HepG2 (cell line): ENCODE measurements around the gene SPECC1L. TPM values are rescaled to one million over a fixed set of nuclear protein-coding genes. Genes with fewer than 3 reads are reported as not detected.

ENCODE experiments used
- ATAC-seq: fragments of 200-7000 bp; cut with Tn5 transposase; 3 replicates; pipeline ENCODE4 v1.9.1; 2020; ENCODE audit warnings: mild to moderate bottlenecking, moderate library complexity
- BruUV-seq: library from RNA; stranded (reverse); fragments of 400-500 nt; replicated peaks from 2 replicates; lab custom pipeline; 2021; lab: Mats Ljungman, UMichigan
- CTCF ChIA-PET: fragments of 300-600 bp; formaldehyde crosslinking; extraction: SDS; loops from one replicate; lab custom pipeline; 2021; ENCODE audit warnings: low total read pairs, inconsistent platforms, low intra/inter-chr PET ratio; lab: Yijun Ruan, JAX
- POLR2A ChIA-PET: fragments of 350-600 bp; sonication (Branson Sonifier 250); formaldehyde crosslinking; loops from one replicate; lab custom pipeline; 2020; ENCODE audit warnings: antibody characterized with exemption, inconsistent platforms; lab: Yijun Ruan, JAX
- DNase-seq: peaks from one replicate; pipeline ENCODE4 v3.0.0-alpha.2; 2015; ENCODE audit warnings: low spot score
- FAIRE-seq: peaks from 3 replicates; lab custom pipeline; 2011; peaks lifted over from hg19 to GRCh38; lab: Jason Lieb, UNC
- H2AFZ ChIP-seq: one replicate; pipeline ENCODE4 v1.6.1; 2011; ENCODE audit warnings: low read length, inconsistent platforms
- H3K27ac ChIP-seq: fragments of 300-600 bp; 3 replicates; pipeline ENCODE4 v1.8.0; 2011; ENCODE audit warnings: mixed run types, mild to moderate bottlenecking, mixed read lengths, low read length, inconsistent platforms; ENCODE audit not compliant: insufficient read depth; ENCODE audit errors: extremely low read length
- H3K27me3 ChIP-seq, 2 experiments: fragments of 200-600 bp in 1 of 2; 2 replicates in 1 of 2; 3 replicates in 1 of 2; pipeline versions ENCODE4 v1.6.0 to v1.8.0; 2011; ENCODE audit warnings: low read length in 2 of 2, mild to moderate bottlenecking in 2 of 2, moderate library complexity in 2 of 2, inconsistent platforms in 1 of 2; ENCODE audit not compliant: insufficient read depth in 2 of 2, control insufficient read depth in 1 of 2
- H3K36me3 ChIP-seq, 2 experiments: fragments of 200-600 bp in 1 of 2; replicated peaks in 1 of 2; 2 replicates in 1 of 2; 3 replicates in 1 of 2; pipeline versions ENCODE4 v1.5.1 to v1.8.0; 2011; ENCODE audit warnings: low read length in 2 of 2, inconsistent platforms in 1 of 2; ENCODE audit not compliant: insufficient read depth in 2 of 2, control insufficient read depth in 1 of 2
- H3K4me1 ChIP-seq: 2 replicates; pipeline ENCODE4 v1.5.1; 2012; ENCODE audit warnings: low read length, inconsistent platforms; ENCODE audit not compliant: insufficient read depth
- H3K4me2 ChIP-seq: 2 replicates; pipeline ENCODE4 v1.6.0; 2011; ENCODE audit warnings: low read depth, low read length, inconsistent platforms
- H3K4me3 ChIP-seq, 3 experiments: fragments of 200-600 bp in 1 of 3; sonication (generic), shearing (Covaris generic) in 1 of 3; replicated peaks in 1 of 3; 2 replicates each; pipeline ENCODE4 v1.5.1; 2011 to 2016; ENCODE audit warnings: low read length in 3 of 3, inconsistent platforms in 2 of 3, low read depth in 2 of 3, mild to moderate bottlenecking in 2 of 3, control low read depth in 1 of 3, mixed read lengths in 1 of 3; ENCODE audit not compliant: insufficient read depth in 1 of 3
- H3K79me2 ChIP-seq: one replicate; pipeline ENCODE4 v1.6.1; 2011; ENCODE audit warnings: low read length, inconsistent platforms; ENCODE audit not compliant: insufficient read depth
- H3K9ac ChIP-seq: 2 replicates; pipeline ENCODE4 v1.6.0; 2011; ENCODE audit warnings: mild to moderate bottlenecking, low read depth, low read length, inconsistent platforms; ENCODE audit not compliant: insufficient read depth
- H3K9me3 ChIP-seq: 2 replicates; pipeline ENCODE4 v1.5.1; 2012; ENCODE audit warnings: mild to moderate bottlenecking, low read length
- H4K20me1 ChIP-seq: 2 replicates; pipeline ENCODE4 v1.6.0; 2011; ENCODE audit warnings: inconsistent platforms, mild to moderate bottlenecking, low read length, moderate library complexity; ENCODE audit not compliant: insufficient read depth
- CBX2 ChIP-seq, 2 experiments: fragments of 200-600 bp in 1 of 2; sonication (generic); formaldehyde crosslinking in 1 of 2; IDR thresholded peaks; 2 replicates each; pipeline versions ENCODE4 v1.7.0 to v1.8.1; 2018 to 2022; ENCODE audit warnings: low read depth in 2 of 2, low read length in 1 of 2, mild to moderate bottlenecking in 1 of 2, missing genetic modification reagents in 1 of 2
- CEBPB ChIP-seq: IDR thresholded peaks from 2 replicates; pipeline ENCODE4 v1.6.1; 2011; ENCODE audit warnings: low read depth, low read length, improper control_type of control experiment, borderline replicate concordance
- ESRRA ChIP-seq: sonication (generic); formaldehyde crosslinking; IDR thresholded peaks from 2 replicates; pipeline ENCODE4 v1.5.1; 2020; ENCODE audit warnings: mild to moderate bottlenecking, low read depth, missing genetic modification reagents
- MTF2 ChIP-seq: sonication (generic); formaldehyde crosslinking; IDR thresholded peaks from 2 replicates; pipeline ENCODE4 v1.5.0; 2020; ENCODE audit warnings: missing genetic modification reagents, borderline replicate concordance
- NFE2 ChIP-seq: sonication (generic); formaldehyde crosslinking; IDR thresholded peaks from 2 replicates; pipeline ENCODE4 v1.4.0; 2020; ENCODE audit warnings: missing genetic modification reagents
- PITX1 ChIP-seq: sonication (generic); formaldehyde crosslinking; IDR thresholded peaks from 2 replicates; pipeline ENCODE4 v1.5.1; 2020; ENCODE audit warnings: mild to moderate bottlenecking, missing genetic modification reagents
- ZBTB38 ChIP-seq: sonication (generic); formaldehyde crosslinking; IDR thresholded peaks from 2 replicates; pipeline ENCODE4 v1.5.1; 2020; ENCODE audit warnings: mild to moderate bottlenecking, missing genetic modification reagents
- ZNF17 ChIP-seq: sonication (generic); formaldehyde crosslinking; IDR thresholded peaks from 2 replicates; pipeline ENCODE4 v1.5.0; 2020; ENCODE audit warnings: mild to moderate bottlenecking, missing genetic modification reagents
- ZNF660 ChIP-seq: sonication (generic); formaldehyde crosslinking; IDR thresholded peaks from 2 replicates; pipeline ENCODE4 v1.5.1; 2020; ENCODE audit warnings: mild to moderate bottlenecking, low read depth, missing genetic modification reagents, borderline replicate concordance
- ZNF776 ChIP-seq: sonication (generic); formaldehyde crosslinking; IDR thresholded peaks from 2 replicates; pipeline ENCODE4 v1.4.0; 2020; ENCODE audit warnings: mild to moderate bottlenecking, missing genetic modification reagents
- ZSCAN25 ChIP-seq: sonication (generic); formaldehyde crosslinking; IDR thresholded peaks from 2 replicates; pipeline ENCODE4 v1.8.0; 2022; ENCODE audit warnings: mild to moderate bottlenecking, missing genetic modification reagents
- in situ Hi-C: cut with HindIII; loops from 2 replicates; pipeline ENCODE4 v1.10.0; 2017; ENCODE audit warnings: low pct_unique_long_range_greater_than_20kb; ENCODE audit not compliant: extremely low pct_ligation_motif_present
- intact Hi-C: fragments of 100-400 bp; cut with micrococcal nuclease; formaldehyde crosslinking; loops from one replicate; pipeline ENCODE4 v1.10.0; 2022; ENCODE audit not compliant: unreplicated experiment
- polyA plus RNA-seq, 8 experiments: library from polyadenylated mRNA; depleted of rRNA in 3 of 8; stranded (reverse) in 7 of 8; unstranded in 1 of 8; fragments of >200 nt; fragmentation: Illumina TruSeq in 4 of 8; extraction: Trizol in 4 of 8; gene quantifications; 2 replicates each; pipeline versions ENCODE4 v1.2.1 to v1.2.3, GENCODE V29; 2011 to 2016; ENCODE audit warnings: low read depth in 4 of 8, missing spikeins in 1 of 8, mixed read lengths in 1 of 8; ENCODE audit not compliant: insufficient read depth in 1 of 8
- total RNA-seq, 5 experiments: library from RNA; depleted of rRNA; stranded (reverse); fragments of >200 nt; fragmentation: Illumina TruSeq; extraction: Trizol; gene quantifications; 2 replicates each; pipeline ENCODE4 v1.2.3, GENCODE V29; 2016; ENCODE audit warnings: low read depth in 1 of 5
- TF ChIP-seq, protein P1 (sequence below): sonication (generic); formaldehyde crosslinking; IDR thresholded peaks from 2 replicates; pipeline ENCODE4 v1.5.1; 2020; ENCODE audit warnings: mild to moderate bottlenecking, missing genetic modification reagents, moderate library complexity
- TF ChIP-seq, protein P2 (sequence below): sonication (generic); formaldehyde crosslinking; IDR thresholded peaks from 2 replicates; pipeline ENCODE4 v1.4.0; 2020; ENCODE audit warnings: missing genetic modification reagents

SPECC1L gene
- total and polyA plus RNA-seq, 2 of the 13 experiments (the other 11 are each of a cell fraction or from before 2014, with no cell fraction given), result 14.1 to 30.3 TPM

DNA sequence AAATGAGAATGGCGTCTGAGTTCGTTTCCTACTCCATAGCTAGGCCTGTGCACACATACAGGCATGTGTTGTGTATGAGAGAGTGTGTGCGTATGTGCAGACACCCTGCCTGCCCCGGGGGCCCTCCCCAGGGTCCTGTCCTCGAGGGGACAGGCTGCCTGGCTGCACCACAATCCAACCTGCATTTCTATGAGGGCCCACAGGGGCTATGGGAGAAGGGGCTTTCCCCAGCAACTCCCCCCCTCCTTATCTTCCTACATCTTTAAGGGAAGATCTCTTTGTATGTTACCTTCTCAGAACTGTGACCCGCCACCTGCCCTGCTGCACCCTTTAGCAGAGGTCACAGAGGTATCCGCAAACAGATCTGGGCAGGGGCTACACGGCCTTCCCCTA, 171.7 kb downstream of the SPECC1L start (continued):
- TF ChIP-seq MTF2 (CRISPR knock-in tag), result no peak
- TF ChIP-seq ZNF660, result no peak
- TF ChIP-seq, all 625 proteins: peak for 0

DNA sequence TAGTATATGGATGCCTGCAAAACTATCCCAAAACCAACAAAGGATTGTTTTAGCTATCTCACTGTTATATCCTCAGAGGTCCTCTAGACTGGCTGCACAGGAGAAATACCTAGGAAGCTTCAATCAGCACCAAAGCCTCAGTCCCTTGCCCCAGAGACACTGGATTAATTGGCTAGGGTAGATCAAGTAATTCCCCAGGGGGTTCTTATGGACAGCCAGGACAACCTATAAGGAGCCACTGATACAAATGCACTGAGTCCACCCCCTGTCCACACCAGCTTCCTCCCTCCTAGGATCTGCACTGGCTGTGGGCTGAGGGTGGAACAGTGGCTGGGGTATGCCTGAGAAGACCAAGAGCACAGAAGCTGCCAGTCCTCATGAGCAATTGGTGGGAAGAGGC, 173.0 kb downstream of the SPECC1L start:
- no peak for DNase-seq
- Histone ChIP-seq H3K27ac (no peak overlapping the region), H4K20me1 (no peaks in the 10 kb centered on the region), H3K9me3 (no peaks in the 10 kb centered on the region), H2AFZ (no peak overlapping the region), H3K27me3 (no peaks in the 10 kb centered on the region; a peak in 1 of 5 replicates), H3K4me3 (no peak overlapping the region), H3K36me3 (no peaks in the 10 kb centered on the region; a peak in 1 of 5 replicates), H3K4me1 (peaks cover 31% of the 10 kb centered on the region), H3K9ac (no peak overlapping the region), H3K79me2 (no peaks in the 10 kb centered on the region), H3K4me2 (no peak overlapping the region)
- in situ Hi-C loops, result no loop called here
- no peak for TF ChIP-seq CEBPB
- TF ChIP-seq ESRRA (CRISPR knock-in tag), result no peak
- no peak for TF ChIP-seq ZSCAN25 (CRISPR knock-in tag)
- TF ChIP-seq ZBTB38 (CRISPR knock-in tag), result no peak
- TF ChIP-seq, protein P1, sequence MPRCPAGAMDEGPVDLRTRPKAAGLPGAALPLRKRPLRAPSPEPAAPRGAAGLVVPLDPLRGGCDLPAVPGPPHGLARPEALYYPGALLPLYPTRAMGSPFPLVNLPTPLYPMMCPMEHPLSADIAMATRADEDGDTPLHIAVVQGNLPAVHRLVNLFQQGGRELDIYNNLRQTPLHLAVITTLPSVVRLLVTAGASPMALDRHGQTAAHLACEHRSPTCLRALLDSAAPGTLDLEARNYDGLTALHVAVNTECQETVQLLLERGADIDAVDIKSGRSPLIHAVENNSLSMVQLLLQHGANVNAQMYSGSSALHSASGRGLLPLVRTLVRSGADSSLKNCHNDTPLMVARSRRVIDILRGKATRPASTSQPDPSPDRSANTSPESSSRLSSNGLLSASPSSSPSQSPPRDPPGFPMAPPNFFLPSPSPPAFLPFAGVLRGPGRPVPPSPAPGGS (CRISPR knock-in tag), result no peak
- TF ChIP-seq, protein P2, sequence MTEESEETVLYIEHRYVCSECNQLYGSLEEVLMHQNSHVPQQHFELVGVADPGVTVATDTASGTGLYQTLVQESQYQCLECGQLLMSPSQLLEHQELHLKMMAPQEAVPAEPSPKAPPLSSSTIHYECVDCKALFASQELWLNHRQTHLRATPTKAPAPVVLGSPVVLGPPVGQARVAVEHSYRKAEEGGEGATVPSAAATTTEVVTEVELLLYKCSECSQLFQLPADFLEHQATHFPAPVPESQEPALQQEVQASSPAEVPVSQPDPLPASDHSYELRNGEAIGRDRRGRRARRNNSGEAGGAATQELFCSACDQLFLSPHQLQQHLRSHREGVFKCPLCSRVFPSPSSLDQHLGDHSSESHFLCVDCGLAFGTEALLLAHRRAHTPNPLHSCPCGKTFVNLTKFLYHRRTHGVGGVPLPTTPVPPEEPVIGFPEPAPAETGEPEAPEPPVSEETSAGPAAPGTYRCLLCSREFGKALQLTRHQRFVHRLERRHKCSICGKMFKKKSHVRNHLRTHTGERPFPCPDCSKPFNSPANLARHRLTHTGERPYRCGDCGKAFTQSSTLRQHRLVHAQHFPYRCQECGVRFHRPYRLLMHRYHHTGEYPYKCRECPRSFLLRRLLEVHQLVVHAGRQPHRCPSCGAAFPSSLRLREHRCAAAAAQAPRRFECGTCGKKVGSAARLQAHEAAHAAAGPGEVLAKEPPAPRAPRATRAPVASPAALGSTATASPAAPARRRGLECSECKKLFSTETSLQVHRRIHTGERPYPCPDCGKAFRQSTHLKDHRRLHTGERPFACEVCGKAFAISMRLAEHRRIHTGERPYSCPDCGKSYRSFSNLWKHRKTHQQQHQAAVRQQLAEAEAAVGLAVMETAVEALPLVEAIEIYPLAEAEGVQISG (CRISPR knock-in tag), result no peak
- no peak for TF ChIP-seq CBX2 (IDR thresholded peaks at IDR 0.05; ENCODE audit: low read depth, low read length)
- no peak for TF ChIP-seq CBX2 (CRISPR knock-in tag; IDR thresholded peaks at IDR 0.05; ENCODE audit: low read depth)
- TF ChIP-seq NFE2 (CRISPR knock-in tag), result no peak
- TF ChIP-seq ZNF776, result no peak
- no peak for TF ChIP-seq PITX1
- TF ChIP-seq ZNF17, result no peak
- intact Hi-C loops, result no loop called here
- CTCF ChIA-PET, result no interaction called here
- no TSS peak for BruUV-seq
- POLR2A ChIA-PET, result interaction anchor here (1.7 to 2.2 kb wide), 2 partner anchors 16 to 63 kb away, joined by 4 to 8 read pairs; no protein-coding TSS in a partner anchor
- no peak for FAIRE-seq
- no peak for ATAC-seq
